Gastroesophageal sphincter (tissue), 4 donors: Measurements from ENCODE around the gene SIN3B. TPM values are rescaled to one million over a fixed set of nuclear protein-coding genes. Genes with fewer than 3 reads are reported as not detected.

Experiments
- ATAC-seq: fragments of 150-250 bp; one replicate; pipeline ENCODE4 v1.9.1; 2016; ENCODE audit warnings: mild to moderate bottlenecking, moderate library complexity
- H3K27ac ChIP-seq, 4 donors: fragments of 200-600 bp; sonication (generic) in 3 of 4; 1 replicate in 3 of 4; 2 replicates in 1 of 4; pipeline ENCODE4 v1.5.1; 2016 to 2019
- H3K27me3 ChIP-seq: fragments of 200-600 bp; sonication (generic); one replicate; pipeline ENCODE4 v1.5.1; 2019
- H3K36me3 ChIP-seq, 2 donors: fragments of 200-600 bp; sonication (generic); one replicate each; pipeline ENCODE4 v1.5.1; 2019; ENCODE audit warnings: control low read depth in 1 of 2
- H3K4me1 ChIP-seq, 3 donors: fragments of 200-600 bp; sonication (generic); 1 replicate in 2 of 3; 2 replicates in 1 of 3; pipeline ENCODE4 v1.5.1; 2016 to 2019; ENCODE audit warnings: control low read depth in 2 of 3
- H3K4me3 ChIP-seq, 2 donors: fragments of 200-600 bp; sonication (generic); one replicate each; pipeline ENCODE4 v1.5.1; 2019; ENCODE audit warnings: mild to moderate bottlenecking in 1 of 2, moderate library complexity in 1 of 2
- H3K9me3 ChIP-seq, 3 donors: fragments of 200-600 bp; sonication (generic); one replicate each; pipeline ENCODE4 v1.5.1; 2017 to 2019; ENCODE audit warnings: control low read depth in 2 of 3
- EP300 ChIP-seq: sonication (generic); formaldehyde crosslinking; IDR thresholded peaks from one replicate; pipeline ENCODE4 v1.6.1; 2017; ENCODE audit warnings: antibody characterized with exemption, mild to moderate bottlenecking
- POLR2A ChIP-seq, 2 donors: fragments of 450-650 bp; IDR thresholded peaks; one replicate each; pipeline ENCODE4 v1.6.1; 2017; ENCODE audit warnings: antibody characterized with exemption in 2 of 2, mild to moderate bottlenecking in 2 of 2, moderate library complexity in 1 of 2
- POLR2AphosphoS5 ChIP-seq: sonication (generic); formaldehyde crosslinking; IDR thresholded peaks from one replicate; pipeline ENCODE4 v1.6.1; 2017; ENCODE audit warnings: antibody characterized with exemption
- WGBS, 2 donors: methylation state at CpG; one replicate each; pipeline ENCODE4 v1.1.5; 2018; ENCODE audit warnings: low coverage in 1 of 2; 5-methylcytosine and 5-hydroxymethylcytosine counted together
- total RNA-seq, 4 donors: library from RNA; depleted of rRNA; stranded (reverse); fragments of >200 nt; gene quantifications; one replicate each; pipeline ENCODE4 v1.1.0, GENCODE V29; 2016
- TF ChIP-seq, protein P1 (sequence below), 4 experiments: fragments of 200-600 bp in 2 of 4; fragments of 450-650 bp in 2 of 4; sonication (generic) in 1 of 4; IDR thresholded peaks; one replicate each; pipeline ENCODE4 v1.5.1; 2017 to 2019; ENCODE audit warnings: antibody characterized with exemption in 4 of 4, mild to moderate bottlenecking in 2 of 4, moderate library complexity in 2 of 4

The SIN3B gene
- total RNA-seq, 4 donors from 2014 or later: 19.7 to 55.7 (median 45.8) TPM

DNA sequence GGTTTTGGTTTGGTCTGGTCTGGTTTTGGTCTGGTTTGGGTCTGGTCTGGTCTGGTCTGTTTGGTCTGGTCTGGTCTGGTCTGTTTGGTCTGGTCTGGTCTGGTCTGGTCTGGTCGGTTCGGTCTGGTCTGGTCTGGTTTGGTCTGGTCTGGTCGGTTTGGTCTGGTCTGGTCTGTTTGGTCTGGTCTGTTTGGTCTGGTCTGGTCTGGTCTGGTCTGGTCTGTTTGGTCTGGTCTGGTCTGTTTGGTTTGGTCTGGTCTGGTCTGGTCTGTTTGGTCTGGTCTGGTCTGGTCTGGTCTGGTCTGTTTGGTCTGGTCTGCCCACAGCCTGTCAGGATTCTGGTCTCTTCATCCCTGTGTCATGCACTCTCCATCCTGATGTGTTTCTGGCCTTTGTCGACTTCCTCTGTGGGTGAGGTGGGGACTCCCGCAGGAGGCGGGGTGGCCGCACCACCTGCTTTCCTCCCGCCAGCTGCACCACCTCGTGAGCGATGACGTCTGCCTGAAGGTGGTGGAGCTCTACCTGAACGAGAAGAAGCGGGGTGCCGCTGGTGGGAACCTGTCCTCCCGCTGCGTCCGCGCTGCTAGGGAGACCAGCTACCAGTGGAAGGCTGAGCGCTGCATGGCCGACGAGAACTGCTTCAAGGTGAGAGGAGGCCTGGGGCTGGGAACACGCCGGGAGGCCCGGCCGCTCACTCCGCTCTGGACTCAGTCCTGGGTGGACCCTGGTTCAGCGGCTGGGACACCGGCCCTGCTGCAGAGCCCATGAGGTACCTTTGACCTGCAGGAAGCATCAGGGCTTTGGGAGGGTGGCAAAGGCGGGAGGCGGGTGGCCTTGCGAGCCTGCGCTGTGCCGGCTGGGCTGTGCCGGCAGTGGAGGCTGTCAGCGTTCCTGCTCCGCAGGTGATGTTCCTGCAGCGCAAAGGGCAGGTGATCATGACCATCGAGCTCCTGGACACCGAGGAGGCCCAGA lies 46.7 kb downstream of the SIN3B start:
- no peak overlapping the region for H3K4me3 ChIP-seq
- no peak for ATAC-seq
- H3K9me3 ChIP-seq: no peaks in the 10 kb centered on the region
- H3K36me3 ChIP-seq: peaks cover 0 to 82% of the 10 kb centered on the region in 2 donors
- no peak for TF ChIP-seq POLR2AphosphoS5
- TF ChIP-seq, protein P1, sequence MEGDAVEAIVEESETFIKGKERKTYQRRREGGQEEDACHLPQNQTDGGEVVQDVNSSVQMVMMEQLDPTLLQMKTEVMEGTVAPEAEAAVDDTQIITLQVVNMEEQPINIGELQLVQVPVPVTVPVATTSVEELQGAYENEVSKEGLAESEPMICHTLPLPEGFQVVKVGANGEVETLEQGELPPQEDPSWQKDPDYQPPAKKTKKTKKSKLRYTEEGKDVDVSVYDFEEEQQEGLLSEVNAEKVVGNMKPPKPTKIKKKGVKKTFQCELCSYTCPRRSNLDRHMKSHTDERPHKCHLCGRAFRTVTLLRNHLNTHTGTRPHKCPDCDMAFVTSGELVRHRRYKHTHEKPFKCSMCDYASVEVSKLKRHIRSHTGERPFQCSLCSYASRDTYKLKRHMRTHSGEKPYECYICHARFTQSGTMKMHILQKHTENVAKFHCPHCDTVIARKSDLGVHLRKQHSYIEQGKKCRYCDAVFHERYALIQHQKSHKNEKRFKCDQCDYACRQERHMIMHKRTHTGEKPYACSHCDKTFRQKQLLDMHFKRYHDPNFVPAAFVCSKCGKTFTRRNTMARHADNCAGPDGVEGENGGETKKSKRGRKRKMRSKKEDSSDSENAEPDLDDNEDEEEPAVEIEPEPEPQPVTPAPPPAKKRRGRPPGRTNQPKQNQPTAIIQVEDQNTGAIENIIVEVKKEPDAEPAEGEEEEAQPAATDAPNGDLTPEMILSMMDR (IDR thresholded peaks at IDR 0.05): no peak
- TF ChIP-seq EP300: no peak
- TF ChIP-seq POLR2A (IDR thresholded peaks at IDR 0.05): no peak
- peaks cover 0 to 14% (median 0%) of the 10 kb centered on the region in 3 donors for H3K4me1 ChIP-seq
- H3K27me3 ChIP-seq: no peaks in the 10 kb centered on the region
- no peak overlapping the region for H3K27ac ChIP-seq
- no CpG with 5 or more reads among the region's 39 CpGs for WGBS, 2 donors

DNA sequence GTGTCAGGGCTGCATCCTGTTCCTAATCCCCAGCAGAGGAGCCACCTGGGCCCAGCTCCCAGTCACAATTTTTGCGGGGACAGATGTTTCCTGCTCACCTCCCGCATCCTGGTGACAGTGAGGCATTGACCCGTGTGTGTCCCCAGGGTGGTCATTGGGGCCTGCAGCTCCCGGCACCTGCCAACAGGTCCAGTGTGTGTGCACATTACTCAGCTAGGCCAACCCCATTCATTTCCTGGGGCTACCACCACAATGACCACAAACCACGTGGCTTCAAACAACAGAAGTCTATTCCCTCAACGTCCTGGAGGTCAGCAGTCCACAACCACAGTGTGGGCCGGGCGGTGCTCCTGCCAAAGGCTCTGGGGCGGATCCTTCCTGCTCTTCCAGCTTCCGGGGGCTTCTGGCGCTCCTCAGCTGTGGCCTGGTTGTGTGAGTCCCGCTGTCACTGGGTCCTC lies 47.7 kb downstream of the SIN3B start:
- H3K36me3 ChIP-seq: peaks cover 0 to 74% of the 10 kb centered on the region in 2 donors
- no CpG with 5 or more reads among the region's 12 CpGs for WGBS, 2 donors

DNA sequence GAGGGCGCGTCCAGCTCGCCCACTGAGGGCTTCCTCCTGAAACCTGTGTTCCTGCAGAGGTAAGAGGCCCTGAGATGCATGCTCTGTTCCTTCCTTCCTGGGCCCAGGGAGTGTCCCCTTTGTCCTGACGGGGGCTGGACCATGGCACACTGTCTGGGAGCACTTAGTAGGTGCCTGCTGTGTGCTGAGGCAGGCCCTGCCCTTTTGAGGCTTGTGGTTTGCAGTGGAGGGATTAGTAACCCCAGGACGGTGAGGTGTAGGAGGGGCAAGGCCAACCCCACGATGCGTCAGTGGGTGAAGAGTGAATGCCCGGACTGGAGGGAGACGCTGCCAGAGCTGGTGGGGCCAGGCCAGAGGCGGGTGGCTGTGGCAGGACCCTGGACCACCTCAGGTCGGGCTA lies 48.4 kb downstream of the SIN3B start:
- Histone ChIP-seq H3K27me3 (no peaks in the 10 kb centered on the region), H3K9me3 (peaks cover 0 to 17% (median 0%) of the 10 kb centered on the region in 3 donors), H3K36me3 (peaks cover 0 to 67% of the 10 kb centered on the region in 2 donors), H3K4me1 (peaks cover 0 to 14% (median 0%) of the 10 kb centered on the region in 3 donors), H3K27ac (peak overlapping the region in 1 of 4 donors; percentile 1), H3K4me3 (no peak overlapping the region)
- 88% methylated on average over 3 of the region's 11 CpGs; no CpG with 5 or more reads in 1 of the 2 donors for WGBS, 2 donors
- no peak for ATAC-seq
- TF ChIP-seq POLR2AphosphoS5: no peak
- TF ChIP-seq EP300: no peak
- TF ChIP-seq POLR2A (IDR thresholded peaks at IDR 0.05): no peak
- TF ChIP-seq, protein P1 (IDR thresholded peaks at IDR 0.05): no peak

More for the DNA sequence above, 47.7 kb downstream of the SIN3B start:
- Histone ChIP-seq H3K4me1 (peaks cover 0 to 14% (median 0%) of the 10 kb centered on the region in 3 donors), H3K9me3 (peaks cover 0 to 11% (median 0%) of the 10 kb centered on the region in 3 donors), H3K27me3 (no peaks in the 10 kb centered on the region), H3K4me3 (no peak overlapping the region), H3K27ac (peak overlapping the region in 1 of 4 donors; percentile 1)
- TF ChIP-seq POLR2AphosphoS5: peak; percentile 10
- TF ChIP-seq POLR2A (IDR thresholded peaks at IDR 0.05): no peak
- peak; percentile 43 for ATAC-seq

DNA sequence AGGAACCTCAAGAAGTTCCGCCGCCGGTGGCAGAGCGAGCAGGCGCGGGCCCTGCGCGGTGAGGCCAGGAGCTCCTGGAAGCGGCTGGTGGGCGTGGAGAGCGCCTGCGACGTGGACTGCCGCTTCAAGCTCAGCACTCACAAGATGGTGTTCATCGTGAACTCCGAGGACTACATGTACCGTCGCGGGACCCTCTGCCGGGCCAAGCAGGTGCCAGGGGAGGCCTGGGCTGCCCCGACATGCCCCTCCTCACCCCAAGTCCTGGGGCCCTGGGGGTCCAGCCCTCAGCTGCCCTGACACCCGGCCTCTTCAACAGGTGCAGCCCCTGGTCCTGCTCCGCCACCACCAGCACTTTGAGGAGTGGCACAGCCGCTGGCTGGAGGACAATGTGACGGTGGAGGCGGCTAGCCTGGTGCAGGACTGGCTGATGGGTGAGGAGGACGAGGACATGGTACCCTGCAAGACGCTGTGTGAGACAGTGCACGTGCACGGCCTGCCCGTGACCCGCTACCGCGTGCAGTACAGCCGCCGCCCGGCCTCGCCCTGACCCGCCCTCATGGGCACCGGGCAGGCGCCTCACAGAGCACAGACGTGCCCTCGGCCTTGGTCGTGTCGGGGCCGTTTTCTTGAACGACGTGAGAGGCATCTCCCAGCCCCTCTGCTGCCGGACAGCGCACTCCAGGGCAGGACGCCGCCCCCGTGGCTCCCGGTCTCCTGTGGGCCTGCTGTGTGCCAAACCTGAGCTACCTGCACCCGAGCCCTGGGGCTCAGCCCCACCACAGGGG lies 49.2 kb downstream of the SIN3B start:
- Histone ChIP-seq H3K36me3 (peaks cover 0 to 59% of the 10 kb centered on the region in 2 donors), H3K27me3 (no peaks in the 10 kb centered on the region), H3K27ac (no peak overlapping the region), H3K4me3 (no peak overlapping the region), H3K4me1 (peaks cover 0 to 6% (median 0%) of the 10 kb centered on the region in 3 donors), H3K9me3 (peaks cover 0 to 24% (median 0%) of the 10 kb centered on the region in 3 donors)
- no peak for ATAC-seq
- 94% methylated on average over 17 of the region's 55 CpGs; no CpG with 5 or more reads in 1 of the 2 donors for WGBS, 2 donors
- TF ChIP-seq, protein P1 (IDR thresholded peaks at IDR 0.05): no peak
- TF ChIP-seq POLR2AphosphoS5: no peak
- TF ChIP-seq POLR2A (IDR thresholded peaks at IDR 0.05): no peak
- TF ChIP-seq EP300: no peak
